ENCODE measurements around the gene PTTG1IP.

PTTG1IP gene

DNA sequence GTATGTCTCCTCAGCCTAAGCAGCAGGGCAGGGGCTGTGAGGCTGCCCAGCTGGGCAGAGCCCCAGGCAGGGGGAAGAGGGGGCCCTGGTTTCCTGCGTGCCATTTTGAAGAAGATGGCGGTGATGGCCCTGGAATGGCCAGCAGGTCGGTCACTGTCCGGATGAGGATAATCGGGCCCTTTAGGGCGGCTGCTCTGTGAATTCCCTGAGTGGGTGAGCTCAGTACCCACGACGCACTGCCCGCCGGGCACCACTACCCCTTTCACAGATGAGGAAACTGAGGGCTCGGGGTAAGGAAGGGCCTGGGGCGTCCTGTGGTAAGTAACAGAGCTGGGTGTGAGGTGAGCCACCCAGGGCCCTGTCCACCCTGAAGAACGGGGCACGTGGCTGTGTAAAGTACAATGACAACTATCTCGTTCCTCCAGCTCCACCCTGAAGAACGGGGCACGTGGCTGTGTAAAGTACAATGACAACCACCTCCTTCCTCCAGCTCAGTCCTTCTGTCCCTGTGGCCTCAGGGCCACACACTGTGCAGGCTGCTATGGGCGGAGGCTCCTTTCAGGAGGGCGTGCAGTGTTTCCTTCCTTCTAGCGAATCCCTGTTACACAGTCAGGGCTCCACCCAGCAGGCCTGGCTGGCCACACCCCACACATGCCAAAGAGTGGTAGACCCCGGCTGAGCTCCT, 24.0 kb upstream of the PTTG1IP start:
- DNase-seq = no peak

DNA sequence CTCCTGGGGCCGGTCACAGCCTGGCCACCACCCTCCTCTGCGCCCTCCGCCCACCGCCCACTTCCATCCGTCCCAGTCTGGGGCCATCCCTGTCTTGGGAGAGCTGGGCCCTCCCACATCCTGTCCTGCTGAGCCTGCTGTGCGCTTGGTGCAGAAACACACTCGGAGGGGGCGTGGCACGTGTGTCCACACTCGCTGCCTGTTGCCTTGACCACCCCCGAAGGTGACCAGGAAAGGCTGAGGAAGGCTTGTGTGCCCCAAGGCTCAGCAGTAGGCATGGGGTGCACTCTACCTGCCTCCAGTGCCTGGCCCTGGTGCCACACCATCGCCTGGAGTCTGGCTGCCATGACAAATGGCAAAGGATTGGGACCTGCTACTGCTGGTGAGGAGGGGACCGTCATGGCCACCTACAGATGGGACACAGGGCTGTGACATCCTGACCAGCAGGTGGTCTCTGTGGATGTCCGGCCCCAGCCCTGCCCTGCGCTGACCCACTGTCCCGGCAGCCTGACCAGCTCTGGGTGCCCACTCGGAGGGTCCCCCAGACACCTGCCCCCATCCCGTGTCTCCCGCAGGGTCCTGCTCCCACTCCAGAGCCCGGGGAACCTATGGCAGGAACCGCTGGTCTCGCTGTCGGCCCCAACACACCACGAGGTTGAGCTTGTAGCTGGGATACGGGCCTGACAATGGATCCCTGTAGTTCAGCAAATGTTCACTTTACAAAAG, 23.2 kb upstream of the PTTG1IP start:
- DNase-seq = no peak

DNA sequence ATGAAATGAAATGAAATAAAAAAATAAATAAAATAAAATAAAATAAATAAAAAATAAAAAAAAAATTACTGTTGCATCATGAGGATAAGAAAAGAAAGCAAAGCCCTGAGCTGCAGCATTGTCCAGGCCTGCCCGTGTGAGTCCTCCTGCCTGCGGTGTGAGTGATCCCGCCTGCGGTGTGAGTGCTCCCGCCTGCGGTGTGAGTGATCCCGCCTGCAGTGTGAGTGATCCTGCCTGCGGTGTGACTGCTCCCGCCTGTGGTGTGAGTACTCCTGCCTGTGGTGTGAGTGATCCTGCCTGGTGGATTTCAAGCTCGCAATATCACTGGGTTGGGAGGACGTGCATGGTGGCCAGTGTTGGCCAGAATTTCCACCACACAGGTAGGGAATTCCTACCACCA, 22.4 kb upstream of the PTTG1IP start:
- DNase-seq = no peak

DNA sequence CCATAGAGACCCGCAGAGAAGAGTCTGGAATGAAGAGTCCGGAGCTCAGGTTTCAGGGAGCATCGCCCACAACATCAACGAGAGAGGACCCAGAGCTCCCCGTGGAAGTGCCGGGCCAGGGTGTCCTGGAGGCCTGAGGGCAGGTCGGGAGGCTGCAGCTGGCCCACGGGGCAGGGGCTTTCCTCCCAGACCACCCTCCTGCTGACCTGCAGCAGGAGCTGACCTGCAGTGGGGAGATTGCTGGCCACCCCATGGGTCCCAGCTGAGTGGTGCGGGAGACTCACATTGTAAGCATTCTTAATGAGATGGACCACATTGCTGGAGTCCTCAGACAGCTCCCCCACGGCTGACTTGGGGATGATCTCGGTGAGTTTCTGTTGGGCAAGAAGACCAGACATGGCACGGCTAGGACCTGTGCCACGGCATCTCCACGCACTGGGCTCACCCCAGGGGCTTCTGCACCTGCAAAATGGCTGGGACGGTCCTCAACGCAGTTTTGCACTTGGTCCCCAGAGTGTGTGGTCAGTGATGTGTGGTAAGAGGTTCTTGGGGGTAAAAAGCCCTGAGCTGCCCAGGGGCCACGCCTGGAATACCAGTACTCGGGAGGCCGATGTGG, 21.3 kb upstream of the PTTG1IP start:
- DNase-seq = no peak

DNA sequence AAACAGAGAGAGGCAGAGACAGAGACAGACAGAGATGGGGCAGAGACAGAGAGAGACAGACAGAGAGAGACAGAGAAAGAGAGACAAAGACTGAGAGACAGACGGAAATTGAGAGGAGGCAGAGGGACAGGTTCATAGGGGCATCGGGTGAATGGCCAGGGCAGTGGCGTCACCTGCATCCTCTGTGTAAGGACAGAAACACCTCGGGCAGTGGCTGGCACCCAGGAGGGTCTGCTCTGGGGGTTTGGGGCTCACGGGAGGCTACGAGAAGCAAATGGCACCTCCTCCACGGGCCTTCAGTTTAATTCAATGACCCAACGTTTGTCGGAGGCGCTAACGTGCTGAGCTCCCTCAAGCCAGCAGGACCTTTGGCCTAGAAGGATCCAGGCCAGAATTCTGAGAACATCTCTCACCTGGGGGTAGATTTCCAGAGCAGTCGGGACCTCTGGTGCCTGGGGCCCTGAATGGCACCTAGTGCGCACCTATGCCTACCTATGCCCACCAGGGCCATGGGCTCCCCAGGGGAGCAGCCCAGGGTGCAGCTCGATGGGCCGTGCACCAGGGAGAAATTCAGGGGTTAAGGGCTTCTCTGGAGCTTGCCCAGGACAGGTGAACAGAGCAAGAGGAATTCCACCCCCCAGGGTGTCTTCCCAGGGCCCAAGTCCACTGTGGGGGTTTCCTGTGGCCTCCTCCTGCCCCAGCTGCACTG, 20.6 kb upstream of the PTTG1IP start:
- DNase-seq = no peak

DNA sequence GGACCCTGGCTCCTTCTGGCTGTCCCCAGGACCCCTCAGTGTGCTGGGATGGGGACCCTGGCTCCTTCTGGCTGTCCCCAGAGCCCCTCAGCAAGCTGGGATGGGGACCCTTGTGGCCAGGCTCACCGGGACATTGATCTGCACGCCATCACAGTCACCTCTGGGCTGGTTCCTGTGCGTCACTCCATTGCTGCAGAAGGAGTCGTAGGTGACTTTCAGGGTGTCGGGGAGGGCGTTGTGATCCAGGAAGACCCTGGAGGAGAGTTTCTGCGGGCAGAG, 19.7 kb upstream of the PTTG1IP start:
- DNase-seq = no peak

DNA sequence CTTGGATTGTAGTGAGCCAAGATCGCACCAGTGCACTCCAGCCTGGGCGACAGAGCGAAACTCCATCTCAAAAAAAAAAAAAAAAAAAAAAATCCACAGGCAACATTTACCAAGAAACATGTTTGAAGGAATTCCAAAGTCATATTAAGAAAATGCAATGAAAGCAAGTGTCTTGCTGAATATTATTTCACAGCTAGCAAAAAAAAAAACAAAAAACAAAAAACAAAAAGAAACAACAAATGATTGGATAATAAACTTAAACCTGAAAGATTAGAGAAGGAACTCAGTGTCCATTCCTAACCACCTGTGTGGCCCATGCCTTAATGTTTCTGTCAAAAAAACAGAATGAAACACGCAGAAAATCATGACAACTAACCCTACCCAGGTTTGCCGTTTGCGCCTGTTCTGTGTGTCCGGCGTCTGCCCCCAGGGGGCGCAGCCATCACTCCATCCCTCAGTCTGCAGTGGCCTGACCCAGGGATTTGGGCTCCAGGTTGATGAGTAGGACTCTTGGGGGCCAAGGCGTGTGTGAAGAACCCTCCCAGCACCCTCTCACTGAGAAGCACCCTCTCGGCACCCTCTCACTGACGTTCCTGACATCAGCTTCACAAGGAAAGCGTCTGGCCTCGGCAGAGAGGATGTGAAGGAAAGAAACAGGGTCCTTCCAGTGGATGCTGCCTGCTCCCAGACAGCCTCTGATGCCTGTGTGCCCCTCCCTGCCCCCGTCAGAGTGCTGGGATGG, 19.2 kb upstream of the PTTG1IP start:
- DNase-seq = peak in 10 of 56 donors; percentile 8 to 67 (median 21)

DNA sequence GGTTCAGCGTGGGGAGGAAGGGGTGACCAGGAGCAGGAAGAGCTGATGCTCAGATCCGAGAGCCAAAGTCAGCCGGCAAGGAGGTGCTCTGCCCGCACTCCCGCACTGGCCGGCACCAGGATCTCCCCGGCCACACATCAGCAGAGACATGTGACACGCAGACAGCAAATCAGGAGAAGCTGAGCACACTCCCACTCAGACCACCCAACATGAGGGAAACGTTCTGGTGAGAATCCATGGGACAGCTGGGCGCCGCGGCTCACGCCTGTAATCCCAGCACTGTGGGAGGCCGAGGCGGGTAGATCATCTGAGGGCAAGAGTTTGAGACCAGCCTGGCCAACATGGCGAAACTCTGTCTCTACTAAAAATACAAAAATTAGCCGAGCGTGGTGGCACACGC, 18.6 kb upstream of the PTTG1IP start:
- DNase-seq = no peak

DNA sequence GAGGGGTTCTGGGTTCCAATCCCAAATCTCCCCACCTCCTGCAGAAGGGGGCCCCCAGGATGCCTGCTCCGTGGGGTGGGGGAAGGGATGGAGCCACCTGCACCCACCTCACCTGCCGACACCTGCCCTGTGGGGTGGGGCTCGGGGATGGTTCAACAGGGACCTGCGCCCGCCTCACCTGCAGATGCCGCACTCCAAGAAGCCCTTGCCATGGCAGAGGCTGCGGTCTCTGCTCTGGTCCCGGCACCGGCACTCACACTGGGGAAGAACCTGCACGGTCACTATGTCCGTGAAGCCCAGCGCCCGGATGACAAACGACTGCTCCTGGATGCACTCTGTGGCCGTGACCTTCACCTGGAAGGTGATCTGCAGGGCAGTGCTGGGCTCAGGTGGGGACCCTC, 18.1 kb upstream of the PTTG1IP start:
- no peak for DNase-seq

DNA sequence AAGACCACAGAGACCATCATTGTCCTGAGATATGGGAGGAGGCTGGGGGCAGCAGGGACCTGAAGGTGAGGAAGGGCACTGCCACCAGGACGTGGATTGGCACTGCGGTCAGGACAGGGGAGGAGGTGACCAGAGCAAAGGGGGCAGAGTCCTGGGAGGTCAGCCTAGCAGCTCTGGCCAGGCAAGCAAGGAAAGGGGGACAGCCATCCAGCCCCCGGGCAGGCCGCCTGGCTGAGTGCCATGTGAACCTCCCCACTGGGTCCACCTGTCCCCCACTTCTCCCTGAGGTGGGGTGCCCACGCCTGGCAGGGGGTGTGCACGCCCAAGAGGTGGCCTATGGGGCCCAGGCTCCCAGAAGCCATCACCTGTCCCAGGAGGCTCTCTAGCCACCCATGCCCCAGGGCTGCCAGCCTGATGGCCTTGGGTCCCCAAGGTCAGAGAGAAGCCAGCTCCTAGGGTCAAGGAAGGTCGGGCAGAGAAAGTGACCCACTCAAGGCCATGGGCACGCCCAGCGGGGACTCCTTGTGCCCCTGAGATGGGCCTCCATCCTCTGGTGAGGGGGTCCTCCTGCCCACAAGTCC, 17.6 kb upstream of the PTTG1IP start:
- DNase-seq = no peak

DNA sequence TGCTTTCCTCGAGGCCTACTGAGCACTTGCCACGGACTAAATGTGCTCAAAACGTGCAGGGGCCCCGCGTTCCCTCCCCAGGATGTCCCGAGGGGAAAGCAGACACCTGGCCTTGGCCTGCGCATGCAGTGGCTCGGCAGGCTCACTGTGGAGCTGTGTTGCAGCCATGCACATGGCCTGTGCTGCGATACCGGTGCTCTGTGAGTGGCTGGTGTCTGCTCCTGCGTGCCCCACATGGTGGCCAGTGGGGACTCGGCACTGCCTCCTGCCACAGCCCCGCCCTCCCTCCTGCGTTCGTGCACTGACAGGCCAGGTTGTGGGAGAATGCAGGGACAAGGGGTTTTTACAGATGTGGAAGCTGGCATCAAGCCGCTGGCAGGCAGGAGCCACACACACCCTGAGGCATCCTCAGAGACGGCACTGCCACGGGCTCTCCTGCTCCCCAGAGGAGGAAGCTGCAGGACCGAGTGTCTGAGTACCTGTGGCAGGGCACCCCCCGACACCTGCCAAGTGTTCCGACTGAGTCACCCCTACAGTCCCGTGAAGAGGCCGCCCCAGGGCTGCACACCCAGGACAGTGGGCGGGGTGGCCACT, 16.9 kb upstream of the PTTG1IP start:
- DNase-seq = no peak

DNA sequence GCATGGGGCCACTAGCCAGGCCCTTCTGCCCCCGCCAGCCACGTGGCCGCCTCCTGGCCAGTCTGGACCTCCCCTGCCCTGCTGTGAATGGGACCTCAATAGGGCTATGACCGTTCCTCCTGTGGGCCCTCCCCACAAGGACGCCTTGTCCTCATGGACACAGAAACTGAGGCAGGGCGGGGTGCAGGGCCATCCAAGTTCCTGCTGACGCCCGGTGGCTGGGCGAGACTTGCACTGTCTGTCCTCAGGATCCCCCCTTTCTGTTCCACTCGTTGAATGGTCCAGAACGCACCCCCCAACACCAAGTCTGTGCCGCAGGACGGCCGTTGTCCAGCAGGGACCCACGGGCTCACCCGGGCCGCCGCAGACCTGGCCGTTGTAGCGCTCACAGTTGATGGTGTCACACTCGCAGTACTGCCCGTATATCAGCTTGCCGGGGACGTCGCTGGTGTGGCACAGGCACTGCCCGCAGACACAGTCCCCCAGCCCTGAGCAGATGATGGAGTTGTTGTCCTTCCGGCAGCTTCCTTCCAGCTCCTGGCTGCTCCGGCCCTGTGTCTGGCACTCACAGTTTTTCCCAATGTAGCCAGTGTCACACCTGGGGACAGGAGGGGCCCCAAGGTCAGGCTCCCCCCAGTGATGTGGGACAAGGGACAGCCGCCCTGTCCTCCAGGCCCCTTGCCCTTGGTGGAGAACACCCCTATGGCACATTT, 16.3 kb upstream of the PTTG1IP start:
- no peak for DNase-seq

DNA sequence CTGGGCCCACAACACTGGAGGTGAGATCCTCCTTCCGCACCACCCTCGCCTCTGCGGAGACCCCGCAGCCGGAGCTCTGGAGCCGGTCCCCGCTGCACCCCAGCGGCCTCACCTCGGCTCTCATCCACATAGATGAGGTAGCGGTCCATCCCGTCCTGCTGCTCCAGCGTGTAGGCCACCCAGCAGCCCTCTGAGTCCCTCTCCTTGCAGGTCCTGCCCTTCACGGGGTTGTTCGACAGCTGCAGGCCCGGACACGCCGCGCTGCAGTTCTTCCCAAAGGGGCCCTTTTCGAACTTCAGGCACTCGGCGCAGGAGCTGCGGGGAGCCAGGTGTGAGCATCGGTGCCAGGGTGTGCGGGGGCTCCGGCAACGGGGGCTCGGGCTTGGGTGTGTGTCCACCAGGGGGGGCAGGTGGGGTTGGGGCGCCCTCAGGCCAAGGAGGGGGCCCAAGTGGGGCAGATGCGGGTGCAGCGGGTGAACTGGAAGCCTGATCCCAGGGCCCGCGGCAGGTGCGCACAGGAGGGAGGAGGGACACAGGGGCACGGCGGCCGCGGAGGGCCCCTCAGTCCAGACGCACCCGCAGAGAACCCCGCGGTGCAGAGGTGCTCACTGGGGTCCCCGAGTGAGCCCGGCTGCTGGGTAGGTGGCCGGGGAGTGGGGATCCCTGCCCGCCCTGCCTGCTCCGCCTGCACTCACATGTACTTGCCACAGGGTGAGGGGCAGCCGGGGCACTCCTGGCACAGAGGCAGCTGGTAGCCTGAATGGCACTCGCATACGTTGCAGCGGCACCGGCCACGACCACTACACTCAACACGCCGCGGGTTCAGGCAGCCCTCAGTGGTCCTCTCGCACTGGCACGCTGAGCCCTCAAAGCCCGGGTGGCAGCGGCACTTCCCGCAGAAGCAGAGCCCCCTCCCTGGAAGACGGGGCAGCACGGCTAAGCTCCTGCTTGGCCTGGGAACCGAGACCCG, 15.4 kb upstream of the PTTG1IP start:
- DNase-seq = no peak

DNA sequence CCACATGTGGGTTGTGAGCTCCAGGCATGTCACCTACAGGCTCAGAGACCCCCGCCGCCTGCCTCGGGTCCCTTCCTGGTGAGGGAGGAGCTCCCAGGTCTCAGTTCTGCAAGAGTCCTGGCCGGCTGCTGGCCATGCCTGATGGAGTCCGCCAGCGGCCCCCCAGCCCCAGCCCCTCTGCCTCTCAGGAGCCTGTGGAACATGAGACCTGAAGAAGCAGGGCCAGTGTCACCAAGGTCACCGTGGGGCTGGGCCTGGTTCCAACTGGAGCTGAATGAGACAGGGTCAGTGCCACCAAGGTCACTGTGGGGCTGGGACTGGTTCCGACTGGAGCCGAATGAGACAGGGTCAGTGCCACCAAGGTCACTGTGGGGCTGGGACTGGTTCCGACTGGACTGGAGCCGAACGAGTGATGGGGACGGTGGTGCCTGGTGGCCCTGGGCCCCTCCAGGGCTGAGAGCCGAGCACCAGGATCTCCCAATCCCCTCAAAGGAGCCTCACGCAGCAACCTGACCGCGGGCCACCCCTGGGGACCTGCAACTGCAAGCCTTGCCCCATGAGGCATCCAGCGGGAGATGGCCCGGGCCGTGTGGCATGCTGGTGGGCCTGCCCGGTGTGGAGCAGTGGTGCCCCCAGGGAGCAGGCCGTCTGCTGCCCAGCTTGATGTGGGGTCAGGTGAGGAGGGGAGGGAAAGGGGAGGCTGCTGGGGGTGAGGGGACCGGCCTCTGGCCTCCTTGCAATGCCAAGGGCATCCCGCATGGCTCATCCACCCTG, 14.5 kb upstream of the PTTG1IP start:
- DNase-seq = no peak

DNA sequence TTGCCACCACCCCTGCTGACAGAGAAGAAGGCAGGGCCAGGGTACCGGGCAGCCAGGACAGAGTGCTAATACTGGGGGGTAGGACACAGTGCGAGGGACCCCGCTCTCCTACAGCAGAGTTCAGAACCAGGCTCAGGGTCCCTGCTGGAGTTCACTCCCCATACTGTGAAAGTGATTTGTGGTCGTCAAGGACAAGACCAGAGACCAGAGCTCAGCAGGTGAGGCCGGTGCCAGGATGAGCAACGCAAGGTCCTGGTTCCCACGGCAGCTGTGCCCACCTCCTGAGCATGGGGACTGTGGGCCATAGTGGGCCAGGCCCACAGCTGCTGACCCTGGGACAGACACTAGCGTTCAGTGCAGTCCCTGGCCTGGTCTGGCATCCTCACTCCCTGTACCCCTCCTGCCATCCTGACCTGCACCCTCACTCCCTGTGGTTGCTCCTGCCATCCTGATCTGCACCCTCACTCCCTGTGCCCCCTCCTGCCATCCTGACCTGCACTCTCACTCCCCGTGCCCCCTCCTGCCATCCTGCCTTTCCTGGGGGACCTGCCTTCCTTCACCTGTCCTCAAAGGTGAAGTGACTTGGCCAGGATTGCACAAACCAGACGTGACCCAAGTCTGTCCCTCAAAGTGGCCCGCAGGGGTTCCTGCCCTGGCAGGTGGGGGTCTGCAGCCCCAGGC, 13.8 kb upstream of the PTTG1IP start:
- no peak for DNase-seq

DNA sequence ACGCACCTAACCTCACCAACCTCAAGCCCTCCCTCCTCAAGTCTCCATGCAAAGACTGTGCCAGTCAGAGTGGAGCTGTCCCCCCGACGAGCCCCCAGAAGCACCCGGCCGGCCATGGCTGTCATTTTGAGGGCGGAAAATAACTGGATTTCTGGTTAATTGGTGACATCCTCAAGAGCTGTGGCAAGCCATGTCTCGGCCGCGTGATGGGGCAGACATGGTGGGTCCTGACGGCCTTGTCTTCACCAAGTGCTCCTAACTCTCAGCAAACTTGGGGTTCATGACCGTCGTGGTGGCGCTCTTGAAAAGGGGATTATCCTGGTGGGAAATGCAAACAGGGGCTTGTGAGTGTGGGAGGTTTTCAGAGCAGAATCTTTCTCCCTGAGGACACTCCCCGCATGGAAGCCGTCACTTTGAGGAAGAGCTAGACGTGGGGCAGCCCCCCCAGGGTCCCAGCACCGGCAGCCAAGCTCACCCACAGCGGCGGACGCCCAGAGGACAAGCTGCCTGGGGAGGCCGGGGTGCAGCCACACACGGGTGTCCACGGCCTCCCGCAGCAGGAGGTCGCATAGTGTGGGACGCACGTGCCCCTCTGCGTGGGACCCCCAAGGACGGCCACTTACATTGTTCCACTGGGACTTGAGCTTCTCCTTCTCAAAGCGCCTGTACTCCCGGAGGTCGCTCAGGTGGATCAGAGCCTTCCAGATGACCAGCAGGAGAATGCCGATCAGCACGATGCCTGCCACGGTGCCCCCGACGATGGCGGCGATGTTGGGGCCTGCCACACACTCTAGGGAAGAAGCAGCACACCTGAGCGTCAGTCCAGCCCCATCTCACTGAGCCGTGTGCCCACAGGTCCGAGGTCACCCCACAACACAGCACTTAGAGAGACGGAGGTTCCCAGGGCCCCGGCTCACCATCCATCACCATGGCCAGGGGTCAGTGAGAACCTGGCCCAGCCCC, 12.9 kb upstream of the PTTG1IP start:
- DNase-seq = no peak

All from nucleus accumbens (tissue), 56 donors.